Measurements from ENCODE around the gene FRMD7. TPM values are rescaled to one million over a fixed set of nuclear protein-coding genes. Genes with fewer than 3 reads are reported as not detected.

The FRMD7 gene
- total RNA-seq, 1 experiment from 2014 or later, result not detected

DNA sequence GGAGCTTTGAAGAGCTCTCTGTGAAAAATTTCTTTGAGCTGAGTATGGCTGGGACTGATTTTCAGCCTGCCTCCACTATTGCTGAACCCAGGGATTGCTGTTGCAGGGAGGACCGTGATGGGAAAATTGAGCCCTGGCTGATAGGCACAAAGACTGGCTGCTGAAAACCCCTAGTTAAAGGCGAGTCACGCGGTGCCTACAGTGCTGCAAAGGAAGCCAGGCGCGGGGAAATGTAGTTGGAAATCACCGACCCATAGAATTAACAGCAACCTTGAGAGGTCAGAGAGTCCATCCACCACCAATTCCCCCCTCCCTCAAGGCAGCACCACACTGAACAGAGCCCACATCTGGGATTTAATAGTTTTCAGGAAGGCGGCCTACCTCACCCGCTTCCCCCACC, 26.0 kb downstream of the FRMD7 start:
- Histone ChIP-seq H3K18ac (ENCODE audit: insufficient read length, low read depth, low read length) (no peak overlapping the region), H3K9ac (ENCODE audit: extremely low read depth, insufficient read length, low read length) (no peak overlapping the region), H3K14ac (ENCODE audit: insufficient read depth, low read length) (no peak overlapping the region), H2BK20ac (ENCODE audit: low read depth, low read length, poor library complexity, severe bottlenecking) (no peak overlapping the region), H3K79me2 (ENCODE audit: insufficient read depth, low read length) (no peaks in the 10 kb centered on the region), H3T11ph (ENCODE audit: low read length) (no peak overlapping the region), H2AFZ (ENCODE audit: low read length) (no peak overlapping the region), H3K56ac (ENCODE audit: insufficient read length, low read depth, low read length) (no peak overlapping the region), H2BK15ac (ENCODE audit: low read depth, low read length) (no peak overlapping the region), H4K20me1 (ENCODE audit: control insufficient read depth, insufficient read depth, insufficient read length) (no peaks in the 10 kb centered on the region), H4K91ac (ENCODE audit: insufficient read length, low read depth, low read length) (no peak overlapping the region), H2AK5ac (ENCODE audit: insufficient read length, low read length) (no peak overlapping the region), H3K4ac (ENCODE audit: low read depth, low read length) (no peak overlapping the region), H2BK120ac (ENCODE audit: low read depth, low read length, poor library complexity, severe bottlenecking) (no peak overlapping the region), H2BK5ac (ENCODE audit: insufficient read length, low read length) (no peak overlapping the region), H3K4me1 (ENCODE audit: insufficient read depth, low read length) (no peaks in the 10 kb centered on the region), H3K27ac (ENCODE audit: insufficient read length, low read depth, low read length) (no peak overlapping the region), H3K23me2 (ENCODE audit: insufficient read length, low read depth, low read length, poor library complexity, severe bottlenecking) (no peaks in the 10 kb centered on the region), H3K9me3 (ENCODE audit: control insufficient read depth, low read depth, low read length) (no peaks in the 10 kb centered on the region), H2BK12ac (ENCODE audit: insufficient read length, low read depth, low read length) (no peak overlapping the region), H3K79me1 (ENCODE audit: insufficient read depth, low read depth, low read length, poor library complexity, severe bottlenecking) (no peaks in the 10 kb centered on the region), H3K27me3 (ENCODE audit: insufficient read depth, low read length) (no peaks in the 10 kb centered on the region), H3K23ac (ENCODE audit: insufficient read length, low read depth, low read length) (no peak overlapping the region), H4K8ac (replicated peaks; ENCODE audit: insufficient read length, low read depth, low read length) (no peak overlapping the region), H4K5ac (ENCODE audit: insufficient read length, low read depth, low read length) (no peak overlapping the region), H3K4me2 (ENCODE audit: insufficient read depth, insufficient read length, low read length) (no peak overlapping the region)
- Mint-ChIP-seq H3K27me3 (ENCODE audit: low read depth) (no peaks in the 10 kb centered on the region), H3K4me3 (no peak overlapping the region), H3K4me1 (no peaks in the 10 kb centered on the region), H3K27ac (no peak overlapping the region), H3K9me3 (no peaks in the 10 kb centered on the region), H3K36me3 (ENCODE audit: insufficient read depth in 1 of 3, low read depth in 3 of 3) (no peaks in the 10 kb centered on the region)
- no peak for DNase-seq
- no peak for TF ChIP-seq CTCF (conservative IDR thresholded peaks at IDR 0.05)
- WGBS (ENCODE audit: extremely low coverage, insufficient read length, low lambda C conversion rate), result no CpG with 5 or more reads among the region's 9 CpGs
